Sigmoid colon (tissue), 3 donors: ENCODE measurements around the gene CDSN.

Experiments
- CTCF ChIP-seq, 4 experiments: fragments of 450-650 bp in 3 of 4; fragments of 200-600 bp in 1 of 4; IDR thresholded peaks; one replicate each; pipeline ENCODE4 v1.5.1; 2016 to 2019; ENCODE audit warnings: antibody characterized with exemption in 4 of 4, mild to moderate bottlenecking in 3 of 4, moderate library complexity in 2 of 4
- POLR2A ChIP-seq, 2 donors: fragments of 450-650 bp; IDR thresholded peaks; one replicate each; pipeline ENCODE4 v1.6.1; 2016; ENCODE audit warnings: antibody characterized with exemption in 2 of 2, mild to moderate bottlenecking in 2 of 2, moderate library complexity in 2 of 2

GRCh38 chr6:31129130-31129529 is 8.9 kb upstream of the CDSN start:
- no peak for TF ChIP-seq CTCF (IDR thresholded peaks at IDR 0.05)
- TF ChIP-seq POLR2A (IDR thresholded peaks at IDR 0.05): no peak
